HepG2 (cell line): Measurements from ENCODE around the gene DMPK. TPM values are rescaled to one million over a fixed set of nuclear protein-coding genes. Genes with fewer than 3 reads are reported as not detected.

Experiments used
- EP300 ChIP-seq, 3 experiments: sonication (generic) in 1 of 3; formaldehyde crosslinking in 1 of 3; IDR thresholded peaks; 2 replicates each; pipeline versions ENCODE4 v1.5.1 to v1.6.1; 2011 to 2020; ENCODE audit warnings: low read depth in 2 of 3, low read length in 2 of 3, borderline replicate concordance in 1 of 3, improper control_type of control experiment in 1 of 3, mild to moderate bottlenecking in 1 of 3, missing genetic modification reagents in 1 of 3, moderate library complexity in 1 of 3
- GTF3A ChIP-seq: sonication (generic); formaldehyde crosslinking; conservative IDR thresholded peaks from 2 replicates; pipeline ENCODE4 v1.4.0; 2020; ENCODE audit warnings: mild to moderate bottlenecking, missing genetic modification reagents
- MATR3 ChIP-seq: sonication (generic); formaldehyde crosslinking; IDR thresholded peaks from 2 replicates; pipeline ENCODE4 v1.4.0; 2020; ENCODE audit warnings: missing genetic modification reagents
- NFIB ChIP-seq: sonication (generic); formaldehyde crosslinking; IDR thresholded peaks from 2 replicates; pipeline ENCODE4 v1.9.0; 2021; ENCODE audit warnings: missing genetic modification reagents, mild to moderate bottlenecking, borderline replicate concordance
- NR2F2 ChIP-seq: IDR thresholded peaks from 2 replicates; pipeline ENCODE4 v1.6.1; 2012; ENCODE audit warnings: low read depth, inconsistent platforms, borderline replicate concordance
- RFXANK ChIP-seq: IDR thresholded peaks from 2 replicates; pipeline ENCODE4 v1.6.1; 2016
- SMARCE1 ChIP-seq: fragments of 450-650 bp; IDR thresholded peaks from 2 replicates; pipeline ENCODE4 v1.6.1; 2017; ENCODE audit warnings: borderline replicate concordance
- ZNF552 ChIP-seq: sonication (generic); formaldehyde crosslinking; IDR thresholded peaks from 2 replicates; pipeline ENCODE4 v1.9.0; 2022; ENCODE audit warnings: missing genetic modification reagents, mild to moderate bottlenecking, borderline replicate concordance
- ZNF577 ChIP-seq: sonication (generic); formaldehyde crosslinking; IDR thresholded peaks from 2 replicates; pipeline ENCODE4 v1.4.0; 2020; ENCODE audit warnings: mild to moderate bottlenecking, low read depth, missing genetic modification reagents, borderline replicate concordance
- ZNF75D ChIP-seq: sonication (generic); formaldehyde crosslinking; IDR thresholded peaks from 2 replicates; pipeline ENCODE4 v1.8.1; 2023; ENCODE audit warnings: missing genetic modification reagents, mild to moderate bottlenecking, borderline replicate concordance
- ZNF839 ChIP-seq: sonication (generic); formaldehyde crosslinking; IDR thresholded peaks from 2 replicates; pipeline ENCODE4 v1.4.0; 2020; ENCODE audit warnings: missing genetic modification reagents, mild to moderate bottlenecking, borderline replicate concordance
- polyA plus RNA-seq, 8 experiments: library from polyadenylated mRNA; depleted of rRNA in 3 of 8; stranded (reverse) in 7 of 8; unstranded in 1 of 8; fragments of >200 nt; fragmentation: Illumina TruSeq in 4 of 8; extraction: Trizol in 4 of 8; gene quantifications; 2 replicates each; pipeline versions ENCODE4 v1.2.1 to v1.2.3, GENCODE V29; 2011 to 2016; ENCODE audit warnings: low read depth in 4 of 8, missing spikeins in 1 of 8, mixed read lengths in 1 of 8; ENCODE audit not compliant: insufficient read depth in 1 of 8
- total RNA-seq, 5 experiments: library from RNA; depleted of rRNA; stranded (reverse); fragments of >200 nt; fragmentation: Illumina TruSeq; extraction: Trizol; gene quantifications; 2 replicates each; pipeline ENCODE4 v1.2.3, GENCODE V29; 2016; ENCODE audit warnings: low read depth in 1 of 5
- TF ChIP-seq, protein P1 (sequence below): sonication (generic); formaldehyde crosslinking; IDR thresholded peaks from 2 replicates; pipeline ENCODE4 v1.4.0; 2020; ENCODE audit warnings: low read depth, mild to moderate bottlenecking, missing genetic modification reagents
- TF ChIP-seq, protein P2 (sequence below): sonication (generic); formaldehyde crosslinking; IDR thresholded peaks from 2 replicates; pipeline ENCODE4 v1.9.0; 2021; ENCODE audit warnings: missing genetic modification reagents, mild to moderate bottlenecking, borderline replicate concordance
- TF ChIP-seq, protein P3 (sequence below): sonication (generic); formaldehyde crosslinking; IDR thresholded peaks from 2 replicates; pipeline ENCODE4 v1.4.0; 2020; ENCODE audit warnings: missing genetic modification reagents, mild to moderate bottlenecking, borderline replicate concordance
- TF ChIP-seq, protein P4 (sequence below): sonication (generic); formaldehyde crosslinking; IDR thresholded peaks from 2 replicates; pipeline ENCODE4 v1.5.0; 2020; ENCODE audit warnings: mild to moderate bottlenecking, low read depth, missing genetic modification reagents, borderline replicate concordance
- TF ChIP-seq, protein P5 (sequence below): sonication (generic); formaldehyde crosslinking; IDR thresholded peaks from 2 replicates; pipeline ENCODE4 v1.4.0; 2020; ENCODE audit warnings: missing genetic modification reagents
- TF ChIP-seq, protein P6 (sequence below): sonication (generic); formaldehyde crosslinking; IDR thresholded peaks from 2 replicates; pipeline ENCODE4 v1.4.0; 2020; ENCODE audit warnings: missing genetic modification reagents

The DMPK gene
- total and polyA plus RNA-seq, 2 of the 13 experiments (the other 11 are each of a cell fraction or from before 2014, with no cell fraction given), result 5.3 to 8.8 TPM

DNA sequence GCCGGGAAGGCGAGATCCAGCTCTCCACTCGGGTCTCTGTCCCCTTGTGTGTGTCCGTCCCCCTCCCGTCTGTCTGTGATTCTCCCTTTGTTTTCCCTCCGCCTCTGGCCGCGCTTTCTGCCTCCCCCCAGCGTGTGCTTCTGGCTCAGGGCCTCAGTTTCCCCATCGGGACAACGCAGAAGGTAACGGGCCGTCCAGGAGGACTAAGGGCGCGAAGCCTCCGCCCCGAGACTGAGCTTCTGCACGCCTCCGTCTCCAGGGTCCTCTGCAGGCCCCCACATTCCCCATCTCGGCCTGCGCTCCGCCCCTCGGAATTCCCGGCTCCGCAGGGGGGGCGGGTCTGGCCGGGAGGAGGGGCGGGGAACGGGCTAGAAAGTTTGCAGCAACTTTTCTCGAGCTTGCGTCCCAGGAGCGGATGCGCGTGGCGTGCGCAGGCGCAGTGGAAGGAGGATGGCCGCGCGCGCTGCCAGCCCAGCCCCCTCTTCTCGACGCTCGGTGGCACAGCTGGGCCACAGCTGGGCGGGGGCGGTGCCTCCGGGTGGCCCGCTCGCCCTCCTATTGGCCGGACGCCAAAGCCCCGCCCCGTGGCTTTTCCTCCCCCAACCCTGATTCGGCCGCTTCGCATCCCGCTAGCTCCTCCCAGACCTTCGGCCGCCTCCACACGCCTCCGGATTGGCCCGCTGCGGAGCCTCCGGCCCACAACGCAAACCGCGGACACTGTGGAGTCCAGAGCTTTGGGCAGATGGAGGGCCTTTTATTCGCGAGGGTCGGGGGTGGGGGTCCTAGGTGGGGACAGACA, 13.1 kb downstream of the DMPK start, which contains the start of gene SIX5 (continued):
- TF ChIP-seq, protein P1, sequence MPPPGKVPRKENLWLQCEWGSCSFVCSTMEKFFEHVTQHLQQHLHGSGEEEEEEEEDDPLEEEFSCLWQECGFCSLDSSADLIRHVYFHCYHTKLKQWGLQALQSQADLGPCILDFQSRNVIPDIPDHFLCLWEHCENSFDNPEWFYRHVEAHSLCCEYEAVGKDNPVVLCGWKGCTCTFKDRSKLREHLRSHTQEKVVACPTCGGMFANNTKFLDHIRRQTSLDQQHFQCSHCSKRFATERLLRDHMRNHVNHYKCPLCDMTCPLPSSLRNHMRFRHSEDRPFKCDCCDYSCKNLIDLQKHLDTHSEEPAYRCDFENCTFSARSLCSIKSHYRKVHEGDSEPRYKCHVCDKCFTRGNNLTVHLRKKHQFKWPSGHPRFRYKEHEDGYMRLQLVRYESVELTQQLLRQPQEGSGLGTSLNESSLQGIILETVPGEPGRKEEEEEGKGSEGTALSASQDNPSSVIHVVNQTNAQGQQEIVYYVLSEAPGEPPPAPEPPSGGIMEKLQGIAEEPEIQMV (CRISPR knock-in tag), result no peak
- no peak for TF ChIP-seq SMARCE1
- TF ChIP-seq ZNF839 (CRISPR knock-in tag), result no peak
- TF ChIP-seq, protein P2, sequence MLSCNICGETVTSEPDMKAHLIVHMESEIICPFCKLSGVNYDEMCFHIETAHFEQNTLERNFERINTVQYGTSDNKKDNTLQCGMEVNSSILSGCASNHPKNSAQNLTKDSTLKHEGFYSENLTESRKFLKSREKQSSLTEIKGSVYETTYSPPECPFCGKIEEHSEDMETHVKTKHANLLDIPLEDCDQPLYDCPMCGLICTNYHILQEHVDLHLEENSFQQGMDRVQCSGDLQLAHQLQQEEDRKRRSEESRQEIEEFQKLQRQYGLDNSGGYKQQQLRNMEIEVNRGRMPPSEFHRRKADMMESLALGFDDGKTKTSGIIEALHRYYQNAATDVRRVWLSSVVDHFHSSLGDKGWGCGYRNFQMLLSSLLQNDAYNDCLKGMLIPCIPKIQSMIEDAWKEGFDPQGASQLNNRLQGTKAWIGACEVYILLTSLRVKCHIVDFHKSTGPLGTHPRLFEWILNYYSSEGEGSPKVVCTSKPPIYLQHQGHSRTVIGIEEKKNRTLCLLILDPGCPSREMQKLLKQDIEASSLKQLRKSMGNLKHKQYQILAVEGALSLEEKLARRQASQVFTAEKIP (CRISPR knock-in tag), result no peak
- no peak for TF ChIP-seq ZNF577 (CRISPR knock-in tag)
- no peak for TF ChIP-seq ZNF552 (CRISPR knock-in tag)
- no peak for TF ChIP-seq ZNF75D
- no peak for TF ChIP-seq NR2F2
- TF ChIP-seq RFXANK, result 0 out of 2 replicates have a peak, but pooled peaks have one; percentile 60
- TF ChIP-seq MATR3, result no peak
- TF ChIP-seq, protein P3, sequence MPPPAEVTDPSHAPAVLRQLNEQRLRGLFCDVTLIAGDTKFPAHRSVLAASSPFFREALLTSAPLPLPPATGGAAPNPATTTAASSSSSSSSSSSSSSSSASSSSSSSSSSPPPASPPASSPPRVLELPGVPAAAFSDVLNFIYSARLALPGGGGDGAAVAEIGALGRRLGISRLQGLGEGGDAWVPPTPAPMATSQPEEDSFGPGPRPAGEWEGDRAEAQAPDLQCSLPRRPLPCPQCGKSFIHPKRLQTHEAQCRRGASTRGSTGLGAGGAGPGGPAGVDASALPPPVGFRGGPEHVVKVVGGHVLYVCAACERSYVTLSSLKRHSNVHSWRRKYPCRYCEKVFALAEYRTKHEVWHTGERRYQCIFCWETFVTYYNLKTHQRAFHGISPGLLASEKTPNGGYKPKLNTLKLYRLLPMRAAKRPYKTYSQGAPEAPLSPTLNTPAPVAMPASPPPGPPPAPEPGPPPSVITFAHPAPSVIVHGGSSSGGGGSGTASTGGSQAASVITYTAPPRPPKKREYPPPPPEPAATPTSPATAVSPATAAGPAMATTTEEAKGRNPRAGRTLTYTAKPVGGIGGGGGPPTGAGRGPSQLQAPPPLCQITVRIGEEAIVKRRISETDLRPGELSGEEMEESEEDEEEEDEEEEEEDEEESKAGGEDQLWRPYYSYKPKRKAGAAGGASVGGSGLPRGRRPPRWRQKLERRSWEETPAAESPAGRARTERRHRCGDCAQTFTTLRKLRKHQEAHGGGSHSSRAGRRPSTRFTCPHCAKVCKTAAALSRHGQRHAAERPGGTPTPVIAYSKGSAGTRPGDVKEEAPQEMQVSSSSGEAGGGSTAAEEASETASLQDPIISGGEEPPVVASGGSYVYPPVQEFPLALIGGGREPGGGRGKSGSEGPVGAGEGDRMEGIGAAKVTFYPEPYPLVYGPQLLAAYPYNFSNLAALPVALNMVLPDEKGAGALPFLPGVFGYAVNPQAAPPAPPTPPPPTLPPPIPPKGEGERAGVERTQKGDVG (CRISPR knock-in tag), result no peak
- TF ChIP-seq, protein P4, sequence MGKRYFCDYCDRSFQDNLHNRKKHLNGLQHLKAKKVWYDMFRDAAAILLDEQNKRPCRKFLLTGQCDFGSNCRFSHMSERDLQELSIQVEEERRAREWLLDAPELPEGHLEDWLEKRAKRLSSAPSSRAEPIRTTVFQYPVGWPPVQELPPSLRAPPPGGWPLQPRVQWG (CRISPR knock-in tag), result 0 out of 2 replicates have a peak, but pooled peaks have one; percentile 33
- 0 out of 4 replicates have a peak, but pooled peaks of 1 of the 2 experiments have one; percentile 5 for TF ChIP-seq EP300 (IDR thresholded peaks at IDR 0.05; ENCODE audit: low read depth in 2 of 2, low read length in 2 of 2)
- TF ChIP-seq EP300 (CRISPR knock-in tag; IDR thresholded peaks at IDR 0.05; ENCODE audit: borderline replicate concordance), result peak; percentile 25; the same call in 1 of the 2 replicates
- no peak for TF ChIP-seq NFIB
- TF ChIP-seq, protein P5, sequence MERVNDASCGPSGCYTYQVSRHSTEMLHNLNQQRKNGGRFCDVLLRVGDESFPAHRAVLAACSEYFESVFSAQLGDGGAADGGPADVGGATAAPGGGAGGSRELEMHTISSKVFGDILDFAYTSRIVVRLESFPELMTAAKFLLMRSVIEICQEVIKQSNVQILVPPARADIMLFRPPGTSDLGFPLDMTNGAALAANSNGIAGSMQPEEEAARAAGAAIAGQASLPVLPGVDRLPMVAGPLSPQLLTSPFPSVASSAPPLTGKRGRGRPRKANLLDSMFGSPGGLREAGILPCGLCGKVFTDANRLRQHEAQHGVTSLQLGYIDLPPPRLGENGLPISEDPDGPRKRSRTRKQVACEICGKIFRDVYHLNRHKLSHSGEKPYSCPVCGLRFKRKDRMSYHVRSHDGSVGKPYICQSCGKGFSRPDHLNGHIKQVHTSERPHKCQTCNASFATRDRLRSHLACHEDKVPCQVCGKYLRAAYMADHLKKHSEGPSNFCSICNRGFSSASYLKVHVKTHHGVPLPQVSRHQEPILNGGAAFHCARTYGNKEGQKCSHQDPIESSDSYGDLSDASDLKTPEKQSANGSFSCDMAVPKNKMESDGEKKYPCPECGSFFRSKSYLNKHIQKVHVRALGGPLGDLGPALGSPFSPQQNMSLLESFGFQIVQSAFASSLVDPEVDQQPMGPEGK, result peak; percentile 97
- TF ChIP-seq, protein P6, sequence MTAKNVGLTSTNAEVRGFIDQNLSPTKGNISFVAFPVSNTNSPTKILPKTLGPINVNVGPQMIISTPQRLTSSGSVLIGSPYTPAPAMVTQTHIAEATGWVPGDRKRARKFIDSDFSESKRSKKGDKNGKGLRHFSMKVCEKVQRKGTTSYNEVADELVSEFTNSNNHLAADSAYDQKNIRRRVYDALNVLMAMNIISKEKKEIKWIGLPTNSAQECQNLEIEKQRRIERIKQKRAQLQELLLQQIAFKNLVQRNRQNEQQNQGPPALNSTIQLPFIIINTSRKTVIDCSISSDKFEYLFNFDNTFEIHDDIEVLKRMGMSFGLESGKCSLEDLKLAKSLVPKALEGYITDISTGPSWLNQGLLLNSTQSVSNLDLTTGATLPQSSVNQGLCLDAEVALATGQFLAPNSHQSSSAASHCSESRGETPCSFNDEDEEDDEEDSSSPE (CRISPR knock-in tag), result peak; percentile 86
- TF ChIP-seq GTF3A (CRISPR knock-in tag), result no peak
